ENCODE data around the gene RNF220. TPM values are rescaled to one million over a fixed set of nuclear protein-coding genes. Genes with fewer than 3 reads are reported as not detected.
"Not testable (repeated sequence)": the region's sequence is repeated elsewhere in the genome, so short reads cannot be mapped to it uniquely, and the experiment has no call there.

Gene RNF220
- total RNA-seq, 1 donor from 2014 or later: 102 TPM

- H3K9me3 Mint-ChIP-seq; H3K4me3 Mint-ChIP-seq; H3K36me3 Mint-ChIP-seq (ENCODE audit: low read depth); H3K4me1 Mint-ChIP-seq; H3K27ac Mint-ChIP-seq; intact Hi-C loops (cut with micrococcal nuclease); DNase-seq; H3K27me3 Mint-ChIP-seq: not testable (repeated sequence)
Measured at GRCh38 chr1:44502823-44503222, 97.8 kb downstream of the RNF220 start.

GRCh38 chr1:44503625-44504024 is 98.6 kb downstream of the RNF220 start:
- no peak for DNase-seq
- H3K4me3 Mint-ChIP-seq: no peak overlapping the region
- H3K4me1 Mint-ChIP-seq: no peaks in the 10 kb centered on the region
- H3K9me3 Mint-ChIP-seq: no peaks in the 10 kb centered on the region
- intact Hi-C loops (cut with micrococcal nuclease): no loop called here
- no peak overlapping the region for H3K27ac Mint-ChIP-seq
- peaks cover 2% of the 10 kb centered on the region for H3K27me3 Mint-ChIP-seq
- H3K36me3 Mint-ChIP-seq (ENCODE audit: low read depth): no peaks in the 10 kb centered on the region

- Mint-ChIP-seq H3K27ac (no peak overlapping the region), H3K9me3 (no peaks in the 10 kb centered on the region), H3K36me3 (ENCODE audit: low read depth) (no peaks in the 10 kb centered on the region), H3K4me3 (no peak overlapping the region), H3K4me1 (no peaks in the 10 kb centered on the region), H3K27me3 (peaks cover 3% of the 10 kb centered on the region)
- DNase-seq: no peak
- intact Hi-C loops (cut with micrococcal nuclease): no loop called here
Measured at GRCh38 chr1:44505210-44505993, 100.3 kb downstream of the RNF220 start.

GRCh38 chr1:44507490-44508396 is 102.7 kb downstream of the RNF220 start:
- DNase-seq: no peak
- Mint-ChIP-seq H3K9me3 (no peaks in the 10 kb centered on the region), H3K4me1 (peaks cover 6% of the 10 kb centered on the region), H3K27me3 (peaks cover 10% of the 10 kb centered on the region), H3K27ac (no peak overlapping the region), H3K4me3 (no peak overlapping the region), H3K36me3 (ENCODE audit: low read depth) (no peaks in the 10 kb centered on the region)
- intact Hi-C loops (cut with micrococcal nuclease): no loop called here

GRCh38 chr1:44508397-44508745 is 103.3 kb downstream of the RNF220 start:
- H3K27me3 Mint-ChIP-seq: peaks cover 10% of the 10 kb centered on the region
- H3K9me3 Mint-ChIP-seq: no peaks in the 10 kb centered on the region
- H3K4me3 Mint-ChIP-seq: no peak overlapping the region
- intact Hi-C loops (cut with micrococcal nuclease): no loop called here
- no peak overlapping the region for H3K27ac Mint-ChIP-seq
- DNase-seq: no peak
- H3K4me1 Mint-ChIP-seq: peaks cover 6% of the 10 kb centered on the region
- H3K36me3 Mint-ChIP-seq (ENCODE audit: low read depth): no peaks in the 10 kb centered on the region

GRCh38 chr1:44511363-44511762 is 106.3 kb downstream of the RNF220 start:
- Mint-ChIP-seq H3K4me3 (no peak overlapping the region), H3K27me3 (peaks cover 21% of the 10 kb centered on the region), H3K36me3 (ENCODE audit: low read depth) (no peaks in the 10 kb centered on the region), H3K27ac (peak overlapping the region; percentile 12), H3K4me1 (peaks cover 6% of the 10 kb centered on the region), H3K9me3 (no peaks in the 10 kb centered on the region)
- intact Hi-C loops (cut with micrococcal nuclease): no loop called here
- no peak for DNase-seq

GRCh38 chr1:44511769-44512168 is 106.7 kb downstream of the RNF220 start:
- Mint-ChIP-seq H3K9me3 (no peaks in the 10 kb centered on the region), H3K36me3 (ENCODE audit: low read depth) (no peaks in the 10 kb centered on the region), H3K27me3 (peaks cover 24% of the 10 kb centered on the region), H3K4me1 (peaks cover 6% of the 10 kb centered on the region), H3K27ac (peak overlapping the region; percentile 30), H3K4me3 (no peak overlapping the region)
- intact Hi-C loops (cut with micrococcal nuclease): no loop called here
- DNase-seq: no peak

- peaks cover 6% of the 10 kb centered on the region for H3K4me1 Mint-ChIP-seq
- peaks cover 30% of the 10 kb centered on the region for H3K27me3 Mint-ChIP-seq
- no peaks in the 10 kb centered on the region for H3K36me3 Mint-ChIP-seq (ENCODE audit: low read depth)
- intact Hi-C loops (cut with micrococcal nuclease): no loop called here
- H3K9me3 Mint-ChIP-seq: no peaks in the 10 kb centered on the region
- DNase-seq: no peak
- peak overlapping the region; percentile 30 for H3K27ac Mint-ChIP-seq
- no peak overlapping the region for H3K4me3 Mint-ChIP-seq
Measured at GRCh38 chr1:44512313-44512885, 107.3 kb downstream of the RNF220 start.

- intact Hi-C loops (cut with micrococcal nuclease): no loop called here
- H3K27me3 Mint-ChIP-seq: peaks cover 30% of the 10 kb centered on the region
Measured at GRCh38 chr1:44513111-44513510, 108.1 kb downstream of the RNF220 start.

GRCh38 chr1:44514673-44515072 is 109.6 kb downstream of the RNF220 start:
- no peaks in the 10 kb centered on the region for H3K9me3 Mint-ChIP-seq
- no peak overlapping the region for H3K4me3 Mint-ChIP-seq
- DNase-seq: no peak
- intact Hi-C loops (cut with micrococcal nuclease): no loop called here
- H3K4me1 Mint-ChIP-seq: peaks cover 6% of the 10 kb centered on the region
- no peaks in the 10 kb centered on the region for H3K36me3 Mint-ChIP-seq (ENCODE audit: low read depth)
- no peak overlapping the region for H3K27ac Mint-ChIP-seq
- peaks cover 29% of the 10 kb centered on the region for H3K27me3 Mint-ChIP-seq

More at GRCh38 chr1:44513111-44513510, 108.1 kb downstream of the RNF220 start:
- peaks cover 6% of the 10 kb centered on the region for H3K4me1 Mint-ChIP-seq
- DNase-seq: no peak
- no peak overlapping the region for H3K27ac Mint-ChIP-seq
- no peak overlapping the region for H3K4me3 Mint-ChIP-seq
- H3K9me3 Mint-ChIP-seq: no peaks in the 10 kb centered on the region
- H3K36me3 Mint-ChIP-seq (ENCODE audit: low read depth): no peaks in the 10 kb centered on the region

GRCh38 chr1:44515416-44515815 is 110.4 kb downstream of the RNF220 start:
- Mint-ChIP-seq H3K4me1 (peaks cover 6% of the 10 kb centered on the region), H3K27me3 (peaks cover 29% of the 10 kb centered on the region), H3K4me3 (no peak overlapping the region), H3K36me3 (ENCODE audit: low read depth) (no peaks in the 10 kb centered on the region), H3K9me3 (no peaks in the 10 kb centered on the region), H3K27ac (no peak overlapping the region)
- DNase-seq: no peak
- intact Hi-C loops (cut with micrococcal nuclease): no loop called here

GRCh38 chr1:44519035-44519676 is 114.1 kb downstream of the RNF220 start:
- Mint-ChIP-seq H3K9me3 (no peaks in the 10 kb centered on the region), H3K36me3 (ENCODE audit: low read depth) (no peaks in the 10 kb centered on the region), H3K4me3 (no peak overlapping the region), H3K27ac (no peak overlapping the region), H3K4me1 (no peaks in the 10 kb centered on the region), H3K27me3 (peaks cover 22% of the 10 kb centered on the region)
- intact Hi-C loops (cut with micrococcal nuclease): no loop called here
- no peak for DNase-seq

- intact Hi-C loops (cut with micrococcal nuclease): no loop called here
- DNase-seq: no peak
- Mint-ChIP-seq H3K9me3 (no peaks in the 10 kb centered on the region), H3K27ac (no peak overlapping the region), H3K27me3 (peaks cover 9% of the 10 kb centered on the region), H3K4me3 (no peak overlapping the region), H3K4me1 (no peaks in the 10 kb centered on the region), H3K36me3 (ENCODE audit: low read depth) (no peaks in the 10 kb centered on the region)
Measured at GRCh38 chr1:44521378-44522080, 116.5 kb downstream of the RNF220 start.

Data from activated CD4-positive, alpha-beta T cell treated with anti-CD3 and anti-CD28 coated beads, Interleukin-2, amount 10 ng/mL, durations not matched to agents 24 days and 14 days (primary cell).